GM18858 (cell line): ENCODE results near the gene HOXD1.

Source experiments
- ATAC-seq: cut with Tn5 transposase; IDR thresholded peaks from one replicate; pipeline ENCODE4 v1.9.1; 2021; ENCODE audit not compliant: unreplicated experiment

The HOXD1 gene

DNA sequence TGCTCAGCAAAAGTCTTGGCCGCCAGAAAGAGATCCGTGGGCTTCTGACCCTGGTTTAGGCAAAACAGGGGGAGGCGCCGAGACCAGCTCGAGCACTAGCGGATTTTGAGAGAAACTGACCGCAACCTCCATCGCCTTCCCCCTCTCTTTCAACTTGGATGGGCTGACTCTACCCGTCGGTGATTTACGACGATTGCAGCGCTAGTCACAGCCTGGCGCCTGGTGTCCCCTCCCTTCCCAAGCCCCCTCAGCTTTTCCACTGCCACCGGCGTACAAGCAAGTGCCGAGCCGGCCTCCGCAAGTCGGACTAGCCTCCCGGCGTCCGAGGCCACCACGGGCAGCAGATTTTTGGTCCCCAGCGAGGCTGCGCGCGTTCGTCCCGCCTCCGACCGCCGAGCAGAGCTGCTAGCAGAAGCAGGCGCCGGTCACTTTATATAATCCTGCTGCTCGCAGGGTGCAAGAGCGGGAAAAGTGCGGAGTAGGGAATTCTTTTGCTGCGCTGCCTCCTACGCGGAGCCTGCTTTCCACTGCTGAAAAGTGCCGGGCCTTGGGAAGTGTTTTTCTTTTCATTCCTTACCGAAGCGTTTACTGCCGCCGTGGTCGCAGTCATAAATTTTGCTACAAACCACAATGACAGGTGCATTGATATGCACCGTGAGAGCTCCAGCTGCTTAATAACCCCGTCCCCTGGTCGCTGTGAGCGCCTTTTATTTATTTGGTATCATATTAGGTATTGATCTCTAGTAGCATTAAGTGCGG lies 23.7 kb upstream of the HOXD1 start:
- ATAC-seq = no peak

DNA sequence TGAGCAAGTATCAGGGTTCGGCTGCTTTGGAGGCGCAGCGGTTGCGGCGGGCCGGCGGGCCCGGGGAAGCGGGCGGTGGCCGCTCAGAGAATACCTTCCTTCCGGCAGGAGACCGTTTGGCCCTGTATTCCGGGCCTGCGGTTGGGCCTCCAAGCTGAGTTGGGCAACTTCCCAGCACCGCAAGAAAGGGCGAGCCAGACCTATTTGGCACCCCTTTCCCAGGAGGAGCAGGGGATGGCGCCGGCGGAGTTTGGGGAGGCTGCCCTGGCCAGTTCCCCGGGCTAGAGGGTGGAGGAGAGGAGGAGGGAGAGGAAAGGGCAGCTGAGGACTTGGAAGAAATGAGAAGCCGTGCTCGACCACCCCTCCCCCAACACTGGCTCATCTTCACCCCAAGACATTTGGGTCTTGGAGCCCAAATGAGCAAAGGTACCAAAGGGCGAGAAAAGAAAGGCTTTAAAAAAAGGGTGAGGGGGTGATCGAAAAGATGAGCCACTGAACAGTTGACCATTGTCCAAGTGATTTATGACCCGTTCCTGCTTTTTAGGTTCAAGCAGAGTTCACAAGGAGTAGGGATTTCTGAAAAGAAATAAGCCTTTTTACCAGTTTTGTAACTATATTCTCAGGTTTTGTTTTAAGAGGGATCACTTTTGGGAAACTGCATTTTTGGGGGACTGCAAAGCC lies 23.0 kb upstream of the HOXD1 start:
- no peak for ATAC-seq

DNA sequence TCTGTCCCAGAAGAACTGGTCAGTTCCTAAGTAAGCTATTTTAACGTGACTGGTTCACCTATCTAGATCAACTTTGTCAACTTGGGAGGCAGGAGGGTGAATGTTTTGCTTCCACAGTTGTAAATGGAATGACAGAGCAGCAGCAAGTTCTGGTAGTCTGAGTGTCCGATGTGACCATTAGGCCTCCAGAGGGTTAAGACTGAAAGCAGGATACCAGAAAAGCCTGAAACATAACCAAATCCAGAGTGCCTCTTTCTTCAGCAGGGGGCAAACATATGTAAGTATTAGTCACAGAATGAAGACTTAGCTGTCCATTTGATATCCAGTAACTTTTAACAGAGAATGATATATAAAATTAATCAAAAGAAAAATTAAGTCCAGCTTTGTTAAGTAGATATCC lies 22.2 kb upstream of the HOXD1 start:
- ATAC-seq = no peak

DNA sequence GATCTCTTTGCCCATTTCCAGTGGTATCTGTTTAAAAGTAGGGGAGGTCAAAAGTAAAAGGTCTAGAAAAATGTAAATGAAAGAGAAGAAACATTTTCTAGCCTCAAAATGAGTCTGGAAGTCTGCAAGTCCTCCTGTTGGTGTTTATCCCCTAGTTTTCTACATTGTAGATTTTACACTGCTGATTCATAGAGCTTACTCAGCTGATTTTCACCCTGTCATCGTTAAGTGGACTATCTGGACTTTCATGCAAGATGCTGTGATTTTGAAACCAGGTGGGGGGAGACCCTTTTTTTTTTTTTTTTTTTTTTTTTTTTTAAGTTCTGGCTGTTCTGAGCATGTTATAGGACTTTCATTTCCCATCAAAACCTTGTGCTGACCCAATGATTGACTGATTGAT lies 21.1 kb upstream of the HOXD1 start:
- ATAC-seq = no peak

DNA sequence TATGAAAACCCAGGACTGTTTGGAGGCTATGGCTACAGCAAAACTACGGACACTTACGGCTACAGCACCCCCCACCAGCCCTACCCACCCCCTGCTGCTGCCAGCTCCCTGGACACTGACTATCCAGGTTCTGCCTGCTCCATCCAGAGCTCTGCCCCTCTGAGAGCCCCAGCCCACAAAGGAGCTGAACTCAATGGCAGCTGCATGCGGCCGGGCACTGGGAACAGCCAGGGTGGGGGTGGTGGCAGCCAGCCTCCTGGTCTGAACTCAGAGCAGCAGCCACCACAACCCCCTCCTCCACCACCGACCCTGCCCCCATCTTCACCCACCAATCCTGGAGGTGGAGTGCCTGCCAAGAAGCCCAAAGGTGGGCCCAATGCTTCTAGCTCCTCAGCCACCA lies 19.3 kb upstream of the HOXD1 start:
- ATAC-seq = no peak

DNA sequence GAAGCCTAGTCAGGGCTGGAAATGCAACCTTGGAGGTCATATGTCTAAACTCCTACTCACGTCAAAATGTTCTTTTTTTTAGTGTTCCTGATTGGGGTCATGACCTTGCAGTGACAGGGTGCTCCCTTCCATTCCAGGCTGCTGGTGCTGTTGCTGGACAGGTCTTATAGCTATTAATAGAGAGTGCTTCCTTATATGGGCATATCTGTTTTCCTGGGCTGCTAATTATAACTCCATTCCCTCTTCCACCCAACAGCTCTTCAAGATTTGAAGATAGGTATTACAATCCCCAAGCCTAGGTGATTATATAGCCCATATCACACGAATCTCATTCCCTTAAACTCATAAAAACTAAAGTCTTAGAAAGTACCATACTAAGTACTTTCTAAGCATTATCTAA lies 18.8 kb upstream of the HOXD1 start:
- ATAC-seq = no peak

DNA sequence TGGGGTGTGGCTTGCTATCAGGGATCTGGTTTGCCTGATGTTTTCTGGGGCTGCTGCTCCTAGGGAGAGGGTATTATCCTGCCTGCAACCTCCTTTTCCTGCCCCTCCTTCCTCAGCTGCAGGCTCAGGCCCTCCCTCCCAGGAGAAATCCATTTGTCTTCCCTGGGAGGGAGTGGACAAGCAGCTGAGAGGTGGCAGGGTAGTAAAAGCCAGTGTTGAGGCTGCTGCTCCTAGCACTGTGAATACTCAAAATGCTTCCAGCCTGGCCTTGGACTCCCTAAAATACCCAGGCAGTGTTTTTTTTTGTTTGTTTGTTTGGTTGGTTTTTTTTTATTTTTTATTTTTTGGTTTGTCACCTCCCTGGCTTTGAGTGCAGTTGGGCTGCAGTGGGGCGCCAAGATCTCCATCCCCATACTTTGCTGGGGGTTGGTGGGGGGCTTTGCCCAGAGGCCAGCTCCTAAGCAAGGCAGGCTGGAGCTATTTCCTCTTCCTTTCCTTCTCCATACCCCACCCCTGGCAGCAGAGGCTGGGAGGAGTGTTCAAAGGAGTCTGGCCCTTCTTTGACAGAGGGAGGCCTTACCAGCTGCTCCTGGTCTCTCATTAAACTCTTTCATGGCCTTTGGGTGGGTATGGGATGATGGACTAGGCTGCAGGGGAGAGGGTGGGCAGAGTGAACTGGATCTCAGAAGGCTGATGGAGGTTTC lies 17.7 kb upstream of the HOXD1 start:
- no peak for ATAC-seq

DNA sequence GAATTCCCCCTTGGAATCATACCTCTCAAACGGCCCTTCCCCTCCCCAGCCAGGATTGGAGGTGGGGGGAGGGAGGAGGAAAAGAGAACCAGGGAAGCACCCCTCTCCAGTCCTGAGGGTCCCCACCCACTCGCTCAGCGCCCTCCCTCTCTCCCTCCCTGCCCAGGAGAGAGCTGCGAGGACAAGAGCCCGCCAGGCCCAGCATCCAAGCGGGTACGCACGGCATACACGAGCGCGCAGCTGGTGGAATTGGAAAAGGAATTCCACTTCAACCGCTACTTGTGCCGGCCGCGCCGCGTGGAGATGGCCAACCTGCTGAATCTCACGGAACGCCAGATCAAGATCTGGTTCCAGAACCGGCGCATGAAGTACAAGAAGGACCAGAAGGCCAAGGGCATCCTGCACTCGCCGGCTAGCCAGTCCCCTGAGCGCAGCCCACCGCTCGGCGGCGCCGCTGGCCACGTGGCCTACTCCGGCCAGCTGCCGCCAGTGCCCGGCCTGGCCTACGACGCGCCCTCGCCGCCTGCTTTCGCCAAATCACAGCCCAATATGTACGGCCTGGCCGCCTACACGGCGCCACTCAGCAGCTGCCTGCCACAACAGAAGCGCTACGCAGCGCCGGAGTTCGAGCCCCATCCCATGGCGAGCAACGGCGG lies 17.0 kb upstream of the HOXD1 start:
- ATAC-seq = no peak

DNA sequence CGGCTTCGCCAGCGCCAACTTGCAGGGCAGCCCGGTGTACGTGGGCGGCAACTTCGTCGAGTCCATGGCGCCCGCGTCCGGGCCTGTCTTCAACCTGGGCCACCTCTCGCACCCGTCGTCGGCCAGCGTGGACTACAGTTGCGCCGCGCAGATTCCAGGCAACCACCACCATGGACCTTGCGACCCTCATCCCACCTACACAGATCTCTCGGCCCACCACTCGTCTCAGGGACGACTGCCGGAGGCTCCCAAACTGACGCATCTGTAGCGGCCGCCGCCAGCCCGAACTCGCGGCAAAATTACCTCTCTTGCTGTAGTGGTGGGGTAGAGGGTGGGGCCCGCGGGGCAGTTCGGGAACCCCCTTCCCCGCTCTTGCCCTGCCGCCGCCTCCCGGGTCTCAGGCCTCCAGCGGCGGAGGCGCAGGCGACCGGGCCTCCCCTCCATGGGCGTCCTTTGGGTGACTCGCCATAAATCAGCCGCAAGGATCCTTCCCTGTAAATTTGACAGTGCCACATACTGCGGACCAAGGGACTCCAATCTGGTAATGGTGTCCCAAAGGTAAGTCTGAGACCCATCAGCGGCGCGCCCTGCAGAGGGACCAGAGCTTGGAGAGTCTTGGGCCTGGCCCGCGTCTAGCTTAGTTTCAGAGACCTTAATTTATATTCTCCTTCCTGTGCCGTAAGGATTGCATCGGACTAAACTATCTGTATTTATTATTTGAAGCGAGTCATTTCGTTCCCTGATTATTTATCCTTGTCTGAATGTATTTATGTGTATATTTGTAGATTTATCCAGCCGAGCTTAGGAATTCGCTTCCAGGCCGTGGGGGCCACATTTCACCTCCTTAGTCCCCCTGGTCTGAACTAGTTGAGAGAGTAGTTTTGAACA lies 16.2 kb upstream of the HOXD1 start:
- no peak for ATAC-seq

DNA sequence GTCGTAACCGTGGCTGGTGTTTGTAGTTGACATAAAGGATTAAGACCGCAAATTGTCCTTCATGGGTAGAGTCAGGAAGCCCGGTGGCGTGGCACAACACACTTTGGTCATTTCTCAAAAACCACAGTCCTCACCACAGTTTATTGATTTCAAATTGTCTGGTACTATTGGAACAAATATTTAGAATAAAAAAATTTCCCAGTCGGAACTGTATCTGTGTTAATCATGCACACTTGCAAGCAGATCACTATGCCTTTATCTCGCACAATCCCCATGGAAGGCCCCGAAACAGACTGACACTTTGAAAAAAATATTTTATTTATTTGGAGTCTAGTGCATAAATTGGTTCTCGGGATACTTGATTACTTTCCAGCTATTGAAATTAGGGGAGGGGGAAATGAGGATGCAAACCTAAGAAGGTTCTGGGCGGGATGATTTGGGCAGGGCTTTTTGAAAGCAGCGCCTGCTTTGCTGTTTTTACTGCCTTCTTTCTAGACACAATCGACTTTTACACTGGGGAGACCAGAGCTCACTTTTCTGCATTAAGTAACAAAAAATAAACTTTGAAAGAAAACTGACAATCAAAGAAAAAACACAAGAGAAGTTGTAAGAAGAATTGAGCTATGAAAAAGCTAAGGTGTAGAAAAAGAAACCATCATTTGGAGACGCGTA lies 15.4 kb upstream of the HOXD1 start:
- no peak for ATAC-seq

DNA sequence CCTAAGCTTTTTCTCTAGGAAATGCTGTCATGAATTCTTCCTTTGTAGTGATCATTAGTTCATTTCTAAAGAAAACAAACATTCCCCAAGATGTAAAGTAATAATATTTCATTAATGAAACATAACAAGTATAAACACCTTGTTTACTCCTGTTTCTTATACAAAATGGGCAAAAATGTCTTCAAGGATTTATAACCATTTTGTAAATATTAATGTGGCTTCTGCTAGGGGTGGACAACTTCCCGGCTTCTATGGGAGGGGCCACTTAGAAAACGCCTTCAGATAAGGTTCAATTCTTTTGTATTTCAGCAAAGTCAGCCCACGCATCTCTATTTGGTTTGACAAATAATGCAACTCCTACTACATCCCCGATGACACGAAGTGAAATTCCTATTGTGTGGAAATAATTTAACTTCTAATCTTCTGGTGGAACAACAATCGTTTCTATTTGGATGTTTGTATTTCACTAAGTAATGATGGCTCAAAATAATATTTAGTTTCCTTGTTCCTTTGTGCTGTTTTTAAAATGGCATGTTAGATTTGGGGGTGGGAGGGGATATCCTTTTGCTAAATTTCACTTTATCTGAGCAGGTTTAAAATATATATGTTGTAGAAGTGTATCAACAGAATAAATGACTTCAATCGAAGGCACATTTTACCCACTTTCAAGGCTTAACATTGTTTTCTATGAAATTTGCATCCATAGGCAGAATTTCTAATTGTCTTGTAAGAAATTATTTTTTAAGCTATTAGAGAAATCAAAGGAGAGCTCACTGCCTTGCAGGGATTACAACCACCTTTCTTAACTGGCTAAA lies 14.7 kb upstream of the HOXD1 start:
- no peak for ATAC-seq

DNA sequence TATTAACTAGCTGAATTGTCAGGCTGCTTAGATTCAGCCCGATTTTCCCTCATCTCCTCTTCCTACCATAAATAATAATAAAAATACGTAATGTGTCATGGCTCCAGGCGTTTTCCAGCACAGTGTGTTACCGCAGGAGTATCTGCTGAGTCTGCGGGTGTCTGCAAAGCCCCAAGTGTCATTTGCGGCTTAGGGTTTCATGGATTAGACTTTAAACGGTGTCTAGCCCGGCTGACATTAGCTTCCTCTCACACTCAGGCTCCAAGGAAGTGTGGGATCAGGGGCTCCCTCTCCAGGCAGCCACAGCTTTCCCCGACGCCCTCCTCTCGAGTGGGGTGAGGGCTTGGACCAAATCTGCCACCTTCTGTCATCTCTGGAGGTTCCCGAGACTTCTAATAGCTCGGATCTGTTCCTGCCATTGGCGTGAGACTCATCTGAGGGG lies 14.1 kb upstream of the HOXD1 start:
- ATAC-seq = no peak

DNA sequence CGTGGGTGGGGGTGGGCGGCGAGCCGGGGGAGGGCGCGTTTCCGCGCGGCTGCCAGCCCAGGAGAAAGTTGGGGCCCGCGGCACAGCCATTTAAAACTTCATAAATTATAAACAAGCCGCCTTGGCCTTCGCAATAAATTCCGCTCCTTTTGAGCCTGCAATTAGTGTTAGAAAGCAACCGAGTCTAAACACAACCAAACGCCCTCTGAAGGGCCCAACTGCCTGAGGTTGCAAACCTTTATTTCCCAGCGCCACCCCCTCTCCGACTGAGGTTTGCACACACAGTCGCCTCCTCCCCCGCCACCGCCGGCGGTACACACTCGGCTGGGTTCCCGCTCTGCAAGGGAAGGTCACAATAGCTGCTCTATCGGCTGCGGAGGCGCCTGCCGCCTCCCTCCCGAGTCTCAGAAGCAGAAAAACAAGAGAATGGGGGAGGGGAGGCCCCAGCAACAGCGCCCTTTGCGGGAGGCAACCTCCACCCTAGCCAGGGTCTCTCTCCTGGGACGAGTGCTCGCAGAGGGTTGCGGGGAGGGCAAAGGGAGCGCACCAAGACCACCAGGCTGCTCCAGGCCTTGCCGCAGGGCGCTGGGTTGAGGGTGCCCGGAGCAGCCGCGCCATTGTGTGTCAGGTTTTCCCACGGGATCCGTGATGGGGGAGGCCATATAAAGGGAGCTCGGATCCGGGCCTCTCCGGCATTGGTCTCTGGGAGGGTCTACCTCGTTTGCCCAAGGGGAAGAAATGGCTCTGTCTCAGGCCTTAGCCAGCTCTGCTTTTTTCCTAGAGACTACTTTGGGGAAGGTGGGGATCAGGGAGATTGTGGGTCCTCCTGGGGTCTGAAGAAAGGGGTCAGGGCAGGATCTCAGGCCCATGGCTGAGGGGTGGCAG lies 13.4 kb upstream of the HOXD1 start:
- no peak for ATAC-seq

DNA sequence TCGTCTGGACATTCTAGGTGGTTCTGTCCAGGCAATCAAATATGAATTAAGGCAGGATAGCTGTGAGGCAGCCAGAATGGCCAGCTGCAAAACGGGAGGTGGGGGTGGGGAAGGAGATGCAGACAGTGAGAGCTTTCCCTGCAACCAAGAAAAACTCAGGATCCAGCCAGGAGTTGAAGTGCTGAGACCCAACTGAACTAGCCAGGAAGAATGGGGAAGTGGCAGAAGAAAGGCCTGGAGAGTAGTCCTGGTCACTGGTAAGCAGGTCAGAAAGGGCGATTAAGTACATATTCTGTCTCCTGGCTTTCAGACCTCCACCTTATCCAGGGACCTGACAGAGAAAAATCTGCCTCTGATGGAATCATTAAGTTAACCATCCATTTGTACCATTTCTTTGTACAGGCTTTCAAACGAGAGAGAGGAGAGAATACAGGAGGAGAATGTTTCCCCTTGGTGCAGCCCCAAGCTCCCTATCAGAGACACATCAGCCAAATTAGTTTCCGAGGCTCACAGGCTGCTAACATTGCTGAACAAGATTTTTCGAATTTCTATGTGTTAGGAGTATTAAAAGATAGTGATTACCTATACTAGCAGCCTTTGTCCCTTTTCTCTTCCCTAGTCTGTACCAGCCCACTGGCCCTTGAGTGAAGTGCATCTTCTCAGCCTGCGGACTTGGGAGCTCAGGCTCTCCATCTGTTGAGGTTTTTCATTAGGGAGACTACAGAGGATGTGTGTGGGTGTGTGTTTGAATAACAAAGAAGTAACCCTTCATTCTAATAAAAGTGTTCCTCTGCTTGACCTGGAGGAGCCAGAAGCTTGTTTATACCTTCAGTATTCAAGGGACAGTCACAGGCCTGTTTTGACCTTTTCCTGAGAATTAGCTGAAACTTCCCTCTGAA lies 12.5 kb upstream of the HOXD1 start:
- no peak for ATAC-seq

DNA sequence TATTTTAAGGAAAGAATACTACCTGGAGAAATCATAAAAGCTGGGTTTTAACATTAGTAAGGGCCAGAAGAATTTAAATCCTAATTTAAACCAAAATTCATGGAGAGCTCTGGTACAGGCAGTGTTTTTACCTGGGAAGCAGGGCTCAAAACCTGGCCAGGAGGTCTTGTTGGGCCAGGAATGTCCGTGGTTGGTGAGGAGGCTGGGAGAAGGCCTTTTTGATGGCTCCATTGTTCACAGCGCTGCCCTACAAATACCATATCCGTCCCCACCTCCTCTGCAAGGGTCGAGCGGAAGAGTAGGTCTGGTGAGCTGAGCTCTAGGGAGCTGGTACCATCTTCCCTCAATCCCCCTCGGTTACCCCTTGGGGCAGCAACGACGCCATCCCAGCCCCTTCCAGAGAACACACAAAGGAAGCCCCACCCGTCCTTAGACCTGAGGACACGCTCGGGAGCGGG lies 10.9 kb upstream of the HOXD1 start:
- ATAC-seq = no peak

DNA sequence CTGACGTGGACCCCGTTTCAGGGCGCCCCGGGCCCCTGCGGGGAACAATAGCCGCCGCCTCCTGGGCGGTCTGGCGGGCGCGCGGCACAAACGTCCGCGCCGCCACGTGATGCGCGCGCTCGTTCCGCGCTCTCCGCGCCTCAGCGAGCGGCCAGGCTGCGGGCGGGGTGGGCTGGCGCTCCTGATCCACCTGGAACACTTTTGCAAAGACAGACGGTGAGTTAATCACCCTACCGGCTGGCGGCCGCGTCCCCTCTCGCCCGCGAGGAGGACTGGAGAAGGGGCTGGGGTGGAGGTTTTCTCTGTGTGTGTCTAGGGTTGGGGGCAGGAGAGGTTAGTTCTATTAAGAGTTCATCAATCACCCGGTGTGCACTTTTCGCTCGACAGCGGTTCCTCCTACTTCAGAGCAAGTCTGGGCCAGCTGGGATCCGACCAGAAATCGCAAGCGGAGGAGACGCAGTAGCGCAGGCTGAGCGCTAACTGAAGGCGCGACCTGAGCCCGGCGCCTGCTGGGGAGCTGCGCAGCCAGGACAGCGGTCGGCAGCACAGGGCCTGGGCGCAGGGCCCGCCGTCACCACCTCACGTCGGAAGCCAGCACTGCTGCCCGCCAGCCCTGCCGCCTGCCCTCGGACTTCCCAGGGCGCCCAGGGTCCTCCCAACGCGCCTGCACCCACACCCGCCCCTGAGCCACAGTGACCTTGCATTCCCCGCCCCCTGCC lies 10.3 kb upstream of the HOXD1 start:
- ATAC-seq = no peak
